ENCODE results near the gene IL10RB. TPM values are rescaled to one million over a fixed set of nuclear protein-coding genes. Genes with fewer than 3 reads are reported as not detected.

Gene IL10RB
- total RNA-seq, 3 donors from 2014 or later (not counting 1 experiment from before 2014, with no cell fraction given) = 18.4 to 27.8 (median 27.3) TPM

DNA sequence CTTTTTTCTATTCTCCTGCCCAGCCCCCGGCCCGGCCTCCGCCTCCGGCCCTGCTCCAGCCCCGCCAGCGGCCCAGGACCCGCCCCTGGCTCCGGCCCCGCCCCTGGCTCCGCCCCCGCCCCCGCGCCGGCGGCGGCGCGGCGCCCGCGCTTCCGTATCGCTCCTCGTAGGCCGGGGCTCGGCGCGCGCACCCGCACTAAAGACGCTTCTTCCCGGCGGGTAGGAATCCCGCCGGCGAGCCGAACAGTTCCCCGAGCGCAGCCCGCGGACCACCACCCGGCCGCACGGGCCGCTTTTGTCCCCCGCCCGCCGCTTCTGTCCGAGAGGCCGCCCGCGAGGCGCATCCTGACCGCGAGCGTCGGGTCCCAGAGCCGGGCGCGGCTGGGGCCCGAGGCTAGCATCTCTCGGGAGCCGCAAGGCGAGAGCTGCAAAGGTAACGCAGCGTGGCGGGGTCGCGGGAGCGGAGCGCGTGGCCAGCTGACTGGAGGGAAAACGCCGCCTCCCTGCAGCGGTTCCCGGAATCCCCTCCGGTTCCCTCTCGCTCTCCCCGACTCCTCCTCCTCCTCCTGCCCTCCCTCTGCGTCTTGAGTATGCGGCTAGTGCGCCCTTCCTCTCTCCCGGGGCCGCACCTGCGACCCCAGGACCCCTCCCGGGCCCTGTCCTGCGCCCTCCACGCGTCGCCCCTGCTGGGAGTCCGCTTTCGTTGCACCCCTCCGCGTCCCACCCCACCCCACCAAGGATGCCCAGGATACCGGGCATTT lies 36.2 kb upstream of the IL10RB start, which contains the start of gene IFNAR2:
Gene IFNAR2, plus strand, starts transcription at position 155 of the 761 bp plus-strand sequence. CDS start 11,985 bp downstream, outside the sequence.
- H3K9me3 ChIP-seq (ENCODE audit: control insufficient read depth, insufficient read depth, low read length) = no peaks in the 10 kb centered on the region
- H3K36me3 ChIP-seq (ENCODE audit: control insufficient read depth, insufficient read depth, low read length) = no peaks in the 10 kb centered on the region
- peak; percentile 75 to 91 (median 82) for ATAC-seq
- peaks cover 18% of the 10 kb centered on the region for H3K36me3 Mint-ChIP-seq
- no peaks in the 10 kb centered on the region for H3K9me3 Mint-ChIP-seq
- peak; percentile 75 to 84 for DNase-seq
- intact Hi-C loops (cut with micrococcal nuclease) = no loop called here
- peaks cover 25% of the 10 kb centered on the region for H3K4me1 ChIP-seq (ENCODE audit: control insufficient read depth, insufficient read depth, low read length)
- WGBS (ENCODE audit: insufficient coverage) = under 1% methylated on average over 95 of the region's 95 CpGs
- peak within 1 kb of the TSS; percentile 90 for H3K4me3 Mint-ChIP-seq
- no peaks in the 10 kb centered on the region for H3K27me3 ChIP-seq (ENCODE audit: control insufficient read depth, insufficient read depth, low read length)
- no peaks in the 10 kb centered on the region for H3K27me3 Mint-ChIP-seq (ENCODE audit: low read depth in 2 of 2)
- TF ChIP-seq CTCF (IDR thresholded peaks at IDR 0.05) = no peak
- H3K4me1 Mint-ChIP-seq = peaks cover 51 to 52% of the 10 kb centered on the region in 2 donors
- H3K4me3 ChIP-seq (ENCODE audit: low read length) = peak within 1 kb of the TSS; percentile 94
- H3K27ac ChIP-seq (ENCODE audit: low read length) = peak within 1 kb of the TSS; percentile 68
- H3K27ac Mint-ChIP-seq = peak within 1 kb of the TSS; percentile 88 to 97

- Histone ChIP-seq H3K4me1 (ENCODE audit: control insufficient read depth, insufficient read depth, low read length) (peaks cover 33% of the 10 kb centered on the region), H3K36me3 (ENCODE audit: control insufficient read depth, insufficient read depth, low read length) (no peaks in the 10 kb centered on the region), H3K4me3 (ENCODE audit: low read length) (peak overlapping the region; percentile 94), H3K9me3 (ENCODE audit: control insufficient read depth, insufficient read depth, low read length) (no peaks in the 10 kb centered on the region), H3K27me3 (ENCODE audit: control insufficient read depth, insufficient read depth, low read length) (no peaks in the 10 kb centered on the region), H3K27ac (ENCODE audit: low read length) (peak overlapping the region; percentile 60)
- Mint-ChIP-seq H3K27me3 (ENCODE audit: low read depth in 2 of 2) (no peaks in the 10 kb centered on the region), H3K4me3 (peak overlapping the region; percentile 90), H3K36me3 (peaks cover 18% of the 10 kb centered on the region), H3K4me1 (peaks cover 56 to 57% of the 10 kb centered on the region in 2 donors), H3K9me3 (no peaks in the 10 kb centered on the region), H3K27ac (peak overlapping the region; percentile 88 to 97)
- DNase-seq (peak in 1 of 2 donors; percentile 70), ATAC-seq (peak; percentile 14 to 28 (median 27))
- intact Hi-C loops (cut with micrococcal nuclease) = no loop called here
- under 1% methylated on average over 21 of the region's 30 CpGs for WGBS (ENCODE audit: insufficient coverage)
- no peak for TF ChIP-seq CTCF (IDR thresholded peaks at IDR 0.05)
These were observed 35.4 kb upstream of the IL10RB start for GRCh38 chr21:33230545-33231324.

- H3K9me3 Mint-ChIP-seq = no peaks in the 10 kb centered on the region
- intact Hi-C loops (cut with micrococcal nuclease) = no loop called here
These were observed 34.6 kb upstream of the IL10RB start for GRCh38 chr21:33231526-33231925.

More at GRCh38 chr21:33231526-33231925, 34.6 kb upstream of the IL10RB start:
- Histone ChIP-seq H3K4me1 (ENCODE audit: control insufficient read depth, insufficient read depth, low read length) (peaks cover 41% of the 10 kb centered on the region), H3K27me3 (ENCODE audit: control insufficient read depth, insufficient read depth, low read length) (no peaks in the 10 kb centered on the region), H3K27ac (ENCODE audit: low read length) (peak overlapping the region; percentile 52), H3K4me3 (ENCODE audit: low read length) (peak overlapping the region; percentile 94), H3K36me3 (ENCODE audit: control insufficient read depth, insufficient read depth, low read length) (peaks cover 3% of the 10 kb centered on the region), H3K9me3 (ENCODE audit: control insufficient read depth, insufficient read depth, low read length) (no peaks in the 10 kb centered on the region)
- WGBS (ENCODE audit: insufficient coverage) = 16% methylated on average over 7 of the region's 8 CpGs
- Mint-ChIP-seq H3K27ac (peak overlapping the region; percentile 88 to 97), H3K27me3 (ENCODE audit: low read depth in 2 of 2) (no peaks in the 10 kb centered on the region), H3K4me1 (peaks cover 62 to 64% of the 10 kb centered on the region in 2 donors), H3K4me3 (peak overlapping the region; percentile 90), H3K36me3 (peaks cover 18% of the 10 kb centered on the region)
- ATAC-seq (no peak), DNase-seq (no peak)
- TF ChIP-seq CTCF (IDR thresholded peaks at IDR 0.05) = no peak

Measured in natural killer cell (primary cell).